Stimulated activated CD4-positive, alpha-beta T cell treated with anti-CD3 and anti-CD28 coated beads, Interleukin-15, amount 100 ng/mL, for 48 hours (primary cell): Measurements from ENCODE around the gene FER.
"Not testable (repeated sequence)": the region's sequence is repeated elsewhere in the genome, so short reads cannot be mapped to it uniquely, and the experiment has no call there.

ENCODE experiments used
- DNase-seq, 2 donors: peaks; one replicate each; pipeline ENCODE4 v3.0.0-alpha.2; 2020; ENCODE audit warnings: low read depth in 2 of 2

FER gene

GRCh38 chr5:109121225-109121624, 373.5 kb downstream of the FER start:
- no peak for DNase-seq

- no peak for DNase-seq
These were observed 378.2 kb downstream of the FER start for GRCh38 chr5:109125755-109126429.

GRCh38 chr5:109126481-109126880, 378.8 kb downstream of the FER start:
- no peak for DNase-seq

- no peak for DNase-seq
These were observed 389.2 kb downstream of the FER start for GRCh38 chr5:109136906-109137305.

- no peak for DNase-seq
These were observed 393.8 kb downstream of the FER start for GRCh38 chr5:109141222-109142200.

GRCh38 chr5:109143031-109143430, 395.3 kb downstream of the FER start:
- no peak for DNase-seq

- DNase-seq: no peak
These were observed 397.4 kb downstream of the FER start for GRCh38 chr5:109145139-109145538.

GRCh38 chr5:109146591-109146990, 398.9 kb downstream of the FER start:
- DNase-seq: no peak

GRCh38 chr5:109152565-109152964, 404.9 kb downstream of the FER start:
- DNase-seq: no peak

GRCh38 chr5:109155625-109156024, 407.9 kb downstream of the FER start:
- no peak for DNase-seq

GRCh38 chr5:109156885-109157284, 409.2 kb downstream of the FER start:
- DNase-seq: no peak

- no peak for DNase-seq
These were observed 412.8 kb downstream of the FER start for GRCh38 chr5:109160468-109160867.

- no peak for DNase-seq
These were observed 414.4 kb downstream of the FER start for GRCh38 chr5:109161914-109162683.

GRCh38 chr5:109163336-109163735, 415.6 kb downstream of the FER start:
- no peak for DNase-seq

GRCh38 chr5:109164001-109164400, 416.3 kb downstream of the FER start:
- DNase-seq: no peak

- DNase-seq: no peak
These were observed 419.9 kb downstream of the FER start for GRCh38 chr5:109167586-109167985.

- no peak for DNase-seq
These were observed 420.5 kb downstream of the FER start for GRCh38 chr5:109168151-109168550.

GRCh38 chr5:109170629-109171350, 423.1 kb downstream of the FER start:
- no peak for DNase-seq

- not testable (repeated sequence) for DNase-seq
These were observed 423.9 kb downstream of the FER start for GRCh38 chr5:109171437-109172073.

GRCh38 chr5:109173036-109173794, 425.5 kb downstream of the FER start:
- DNase-seq: no peak
